IMR-90 (cell line): ENCODE measurements around the gene KCNC2. TPM values are rescaled to one million over a fixed set of nuclear protein-coding genes. Genes with fewer than 3 reads are reported as not detected.

Experiments used
- ATAC-seq: fragments of 200-7000 bp; cut with Tn5 transposase; 2 replicates; pipeline ENCODE4 v1.9.1; 2020; ENCODE audit warnings: low read depth, mild to moderate bottlenecking, moderate library complexity
- BruUV-seq: library from RNA; stranded (reverse); fragments of 400-500 nt; replicated peaks from 2 replicates; lab custom pipeline; 2021; lab: Mats Ljungman, UMichigan
- CTCF ChIA-PET: fragments of 300-600 bp; formaldehyde crosslinking; extraction: SDS; loops from one replicate; lab custom pipeline; 2021; ENCODE audit warnings: antibody characterized with exemption; lab: Yijun Ruan, JAX
- POLR2A ChIA-PET: fragments of 300-600 bp; sonication (Branson Sonifier 250); formaldehyde crosslinking; loops from one replicate; lab custom pipeline; 2022; ENCODE audit warnings: antibody characterized with exemption; ENCODE audit not compliant: unreplicated experiment; lab: Charles Lee
- DNase-seq: peaks from one replicate; pipeline ENCODE4 v3.0.0; 2013
- H2AFZ ChIP-seq: replicated peaks from 2 replicates; pipeline ENCODE3; 2013; ENCODE audit warnings: low read length, mild to moderate bottlenecking; ENCODE audit not compliant: poor library complexity
- H2AK5ac ChIP-seq: 2 replicates; pipeline ENCODE4 v1.6.1; 2013; ENCODE audit warnings: low read depth, low read length, inconsistent platforms
- H2AK9ac ChIP-seq: replicated peaks from 2 replicates; pipeline ENCODE3; 2013; ENCODE audit warnings: mild to moderate bottlenecking, low read depth, low read length, moderate library complexity; ENCODE audit not compliant: poor library complexity
- H2BK120ac ChIP-seq: 2 replicates; pipeline ENCODE4 v1.6.1; 2013; ENCODE audit warnings: low read depth, low read length, inconsistent platforms
- H2BK15ac ChIP-seq: 3 replicates; pipeline ENCODE4 v1.6.1; 2013; ENCODE audit warnings: low read depth, low read length, inconsistent platforms
- H2BK20ac ChIP-seq: 2 replicates; pipeline ENCODE4 v1.6.1; 2013; ENCODE audit warnings: low read depth, mild to moderate bottlenecking, inconsistent platforms, low read length, moderate library complexity
- H2BK5ac ChIP-seq: 2 replicates; pipeline ENCODE4 v1.6.1; 2013; ENCODE audit warnings: mild to moderate bottlenecking, low read depth, low read length, inconsistent platforms; ENCODE audit not compliant: poor library complexity, severe bottlenecking
- H3K14ac ChIP-seq: replicated peaks from 2 replicates; pipeline ENCODE4 v1.6.1; 2013; ENCODE audit warnings: low read depth, low read length, inconsistent platforms
- H3K18ac ChIP-seq: 2 replicates; pipeline ENCODE4 v1.6.1; 2013; ENCODE audit warnings: low read depth, low read length, control low read depth
- H3K23ac ChIP-seq: 2 replicates; pipeline ENCODE4 v1.6.1; 2013; ENCODE audit warnings: low read depth, low read length, inconsistent platforms
- H3K27ac ChIP-seq: 2 replicates; pipeline ENCODE4 v1.5.1; 2013; ENCODE audit warnings: mild to moderate bottlenecking, control low read depth, low read length; ENCODE audit not compliant: insufficient read depth
- H3K27me3 ChIP-seq: 2 replicates; pipeline ENCODE4 v1.6.1; 2013; ENCODE audit warnings: low read length; ENCODE audit not compliant: control insufficient read depth, insufficient read depth
- H3K36me3 ChIP-seq: 2 replicates; pipeline ENCODE4 v1.6.1; 2013; ENCODE audit warnings: low read length, mixed read lengths; ENCODE audit not compliant: control insufficient read depth, insufficient read depth
- H3K4ac ChIP-seq: 2 replicates; pipeline ENCODE4 v1.6.1; 2013; ENCODE audit warnings: low read depth, low read length, inconsistent platforms
- H3K4me1 ChIP-seq: 2 replicates; pipeline ENCODE4 v1.6.1; 2013; ENCODE audit warnings: low read length, mixed read lengths; ENCODE audit not compliant: control insufficient read depth, insufficient read depth
- H3K4me2 ChIP-seq: 2 replicates; pipeline ENCODE4 v1.6.1; 2013; ENCODE audit warnings: low read depth, mild to moderate bottlenecking, control low read depth, low read length, moderate library complexity
- H3K4me3 ChIP-seq: 2 replicates; pipeline ENCODE4 v1.5.1; 2013; ENCODE audit warnings: low read depth, mild to moderate bottlenecking, control low read depth, low read length, moderate library complexity; ENCODE audit not compliant: insufficient read depth
- H3K56ac ChIP-seq: 2 replicates; pipeline ENCODE4 v1.6.1; 2013; ENCODE audit warnings: low read length, inconsistent platforms; ENCODE audit not compliant: insufficient read depth; ENCODE audit errors: extremely low read depth
- H3K79me1 ChIP-seq, 2 experiments: 2 replicates each; pipeline ENCODE4 v1.6.1; 2013; ENCODE audit warnings: low read length in 2 of 2, inconsistent platforms in 1 of 2, low read depth in 1 of 2
- H3K9ac ChIP-seq: 2 replicates; pipeline ENCODE4 v1.6.1; 2013; ENCODE audit warnings: low read depth, low read length, control low read depth
- H3K9me1 ChIP-seq: 2 replicates; pipeline ENCODE4 v1.6.1; 2013; ENCODE audit warnings: low read length, inconsistent platforms; ENCODE audit not compliant: insufficient read depth
- H3K9me3 ChIP-seq: 2 replicates; pipeline ENCODE4 v1.6.1; 2013; ENCODE audit warnings: low read length; ENCODE audit not compliant: control insufficient read depth, insufficient read depth
- H4K20me1 ChIP-seq: 2 replicates; pipeline ENCODE4 v1.6.1; 2013; ENCODE audit warnings: low read length, inconsistent platforms; ENCODE audit not compliant: insufficient read depth
- H4K5ac ChIP-seq: 2 replicates; pipeline ENCODE4 v1.6.1; 2013; ENCODE audit warnings: mild to moderate bottlenecking, low read depth, low read length, control low read depth
- H4K8ac ChIP-seq, 2 experiments: 2 replicates each; pipeline ENCODE4 v1.6.1; 2013; ENCODE audit warnings: low read depth in 2 of 2, low read length in 2 of 2, control low read depth in 1 of 2, inconsistent platforms in 1 of 2
- H4K91ac ChIP-seq: 2 replicates; pipeline ENCODE4 v1.6.1; 2013; ENCODE audit warnings: low read depth, low read length, inconsistent platforms; ENCODE audit not compliant: insufficient read depth
- CHD1 ChIP-seq: IDR thresholded peaks from 2 replicates; pipeline ENCODE4 v1.6.1; 2012; ENCODE audit warnings: low read depth, low read length, improper control_type of control experiment
- FOS ChIP-seq: fragments of 150-350 bp; IDR thresholded peaks from 2 replicates; pipeline ENCODE4 v1.6.1; 2016; ENCODE audit warnings: low read depth, low read length
- MAFK ChIP-seq: IDR thresholded peaks from 2 replicates; pipeline ENCODE4 v1.6.1; 2012; ENCODE audit warnings: low read depth, low read length, improper control_type of control experiment
- MAZ ChIP-seq: IDR thresholded peaks from 2 replicates; pipeline ENCODE4 v1.6.1; 2012; ENCODE audit warnings: low read depth, mild to moderate bottlenecking, low read length, improper control_type of control experiment, moderate library complexity, borderline replicate concordance
- NFE2L2 ChIP-seq: fragments of 150-350 bp; IDR thresholded peaks from 2 replicates; pipeline ENCODE4 v1.6.1; 2016; ENCODE audit warnings: low read depth, mild to moderate bottlenecking, low read length
- RAD21 ChIP-seq: IDR thresholded peaks from 2 replicates; pipeline ENCODE4 v1.6.1; 2012; ENCODE audit warnings: low read length, improper control_type of control experiment
- SMC3 ChIP-seq: fragments of 150-350 bp; IDR thresholded peaks from 2 replicates; pipeline ENCODE4 v1.6.1; 2016; ENCODE audit warnings: low read depth, mild to moderate bottlenecking, antibody characterized with exemption, low read length, moderate library complexity
- WGBS, 2 experiments: methylation state at CpG; one replicate each; pipeline versions ENCODE4 v1.1.5 to v1.1.7; 2013; ENCODE audit warnings: missing lambda C conversion rate in 2 of 2; ENCODE audit not compliant: insufficient read length in 1 of 2; ENCODE audit errors: extremely low coverage in 2 of 2; 5-methylcytosine and 5-hydroxymethylcytosine counted together
- dilution Hi-C: fragments of 300-500 bp; cut with HindIII; formaldehyde crosslinking; loops from one replicate; pipeline ENCODE4 v1.14.3; 2018; ENCODE audit warnings: low sequenced_read_pairs; ENCODE audit not compliant: unreplicated experiment
- in situ Hi-C: fragments of 300-500 bp; cut with MboI; formaldehyde crosslinking; loops from 3 replicates; pipeline ENCODE4 v1.14.3; 2019; ENCODE audit warnings: low sequenced_read_pairs, inconsistent platforms, mixed read lengths
- intact Hi-C: fragments of 100-400 bp; cut with micrococcal nuclease; formaldehyde crosslinking; loops from 2 replicates; pipeline ENCODE4 v1.10.0; 2022
- polyA plus RNA-seq, 3 experiments: library from polyadenylated mRNA; depleted of rRNA; stranded (reverse); fragments of >200 nt; gene quantifications; 2 replicates each; pipeline ENCODE4 v1.2.3, GENCODE V29; 2012; ENCODE audit warnings: low replicate concordance in 1 of 3
- total RNA-seq: library from RNA; depleted of rRNA; stranded (reverse); fragments of >200 nt; gene quantifications from 2 replicates; pipeline ENCODE4 v1.2.3, GENCODE V29; 2012
- TF ChIP-seq, protein P1 (sequence below): fragments of 150-350 bp; IDR thresholded peaks from 2 replicates; pipeline ENCODE4 v1.6.1; 2017; ENCODE audit warnings: mild to moderate bottlenecking, antibody characterized with exemption, low read length, low read depth

Gene KCNC2
- total and polyA plus RNA-seq, 2 of the 4 experiments (the other 2 are of a cell fraction): not detected

- Histone ChIP-seq H3K9ac (no peak overlapping the region), H2BK120ac (no peak overlapping the region), H3K56ac (no peak overlapping the region), H3K4me1 (no peaks in the 10 kb centered on the region), H2BK20ac (no peak overlapping the region), H3K4me3 (no peak overlapping the region), H4K5ac (no peak overlapping the region), H3K18ac (no peak overlapping the region), H3K79me1 (no peaks in the 10 kb centered on the region), H3K36me3 (no peaks in the 10 kb centered on the region), H4K91ac (no peak overlapping the region), H3K4ac (no peak overlapping the region), H3K9me1 (no peaks in the 10 kb centered on the region), H3K4me2 (no peak overlapping the region), H3K27me3 (no peaks in the 10 kb centered on the region), H2AK5ac (no peak overlapping the region), H2BK15ac (no peak overlapping the region), H2AFZ (no peak overlapping the region), H4K8ac (no peak overlapping the region), H3K23ac (no peak overlapping the region), H4K20me1 (no peaks in the 10 kb centered on the region), H2BK5ac (no peak overlapping the region), H3K27ac (no peak overlapping the region), H3K9me3 (no peaks in the 10 kb centered on the region), H2AK9ac (no peak overlapping the region), H3K14ac (no peak overlapping the region)
- no peak for TF ChIP-seq MAFK
- no peak for TF ChIP-seq NFE2L2
- no peak for TF ChIP-seq RAD21
- TF ChIP-seq SMC3: no peak
- no peak for TF ChIP-seq CHD1
- TF ChIP-seq, protein P1, sequence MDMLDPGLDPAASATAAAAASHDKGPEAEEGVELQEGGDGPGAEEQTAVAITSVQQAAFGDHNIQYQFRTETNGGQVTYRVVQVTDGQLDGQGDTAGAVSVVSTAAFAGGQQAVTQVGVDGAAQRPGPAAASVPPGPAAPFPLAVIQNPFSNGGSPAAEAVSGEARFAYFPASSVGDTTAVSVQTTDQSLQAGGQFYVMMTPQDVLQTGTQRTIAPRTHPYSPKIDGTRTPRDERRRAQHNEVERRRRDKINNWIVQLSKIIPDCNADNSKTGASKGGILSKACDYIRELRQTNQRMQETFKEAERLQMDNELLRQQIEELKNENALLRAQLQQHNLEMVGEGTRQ: no peak
- no peak for TF ChIP-seq MAZ
- no peak for TF ChIP-seq FOS
- in situ Hi-C loops (no loop called here), dilution Hi-C loops (no loop called here), intact Hi-C loops (no loop called here)
- CTCF ChIA-PET: no interaction called here
- no peak for ATAC-seq
- POLR2A ChIA-PET: no interaction called here
- WGBS, 2 experiments: 33% methylated on average over 4 of the region's 5 CpGs; no CpG with 5 or more reads in 1 of the 2 experiments
- DNase-seq: no peak
- BruUV-seq: no TSS peak
Measured at GRCh38 chr12:75116646-75117198, 92.9 kb downstream of the KCNC2 start.
